ENCODE data around the gene CWH43.
"Not testable (repeated sequence)": the region's sequence is repeated elsewhere in the genome, so short reads cannot be mapped to it uniquely, and the experiment has no call there.

The CWH43 gene

GRCh38 chr4:48985976-48986653 lies at the start of gene CWH43:
CWH43 (plus strand) TSS chr4:48986275; CDS start chr4:48986430, 155 bp downstream.
- DNase-seq (ENCODE audit: extremely low spot score, insufficient read length, low read depth) = no peak
- no peak for FAIRE-seq

- FAIRE-seq (no peak), DNase-seq (ENCODE audit: extremely low spot score, insufficient read length, low read depth) (no peak)
Measured at GRCh38 chr4:48937033-48937432, 49.0 kb upstream of the CWH43 start.

GRCh38 chr4:48938831-48939230 lies 47.2 kb upstream of the CWH43 start:
- DNase-seq (ENCODE audit: extremely low spot score, insufficient read length, low read depth) (no peak), FAIRE-seq (no peak)

- FAIRE-seq (no peak), DNase-seq (ENCODE audit: extremely low spot score, insufficient read length, low read depth) (no peak)
Measured at GRCh38 chr4:48939785-48940184, 46.3 kb upstream of the CWH43 start.

GRCh38 chr4:48943387-48943786 lies 42.7 kb upstream of the CWH43 start:
- no peak for FAIRE-seq
- no peak for DNase-seq (ENCODE audit: extremely low spot score, insufficient read length, low read depth)

GRCh38 chr4:48944252-48944651 lies 41.8 kb upstream of the CWH43 start:
- no peak for FAIRE-seq
- no peak for DNase-seq (ENCODE audit: extremely low spot score, insufficient read length, low read depth)

- no peak for FAIRE-seq
- DNase-seq (ENCODE audit: extremely low spot score, insufficient read length, low read depth) = no peak
Measured at GRCh38 chr4:48944756-48945241, 41.3 kb upstream of the CWH43 start.

- no peak for FAIRE-seq
- DNase-seq (ENCODE audit: extremely low spot score, insufficient read length, low read depth) = no peak
Measured at GRCh38 chr4:48945981-48946380, 40.1 kb upstream of the CWH43 start.

GRCh38 chr4:48947731-48948130 lies 38.3 kb upstream of the CWH43 start:
- FAIRE-seq (no peak), DNase-seq (ENCODE audit: extremely low spot score, insufficient read length, low read depth) (no peak)

GRCh38 chr4:48949086-48949485 lies 37.0 kb upstream of the CWH43 start:
- FAIRE-seq = no peak

GRCh38 chr4:48949518-48950219 lies 36.4 kb upstream of the CWH43 start:
- no peak for FAIRE-seq
- no peak for DNase-seq (ENCODE audit: extremely low spot score, insufficient read length, low read depth)

More at GRCh38 chr4:48949086-48949485, 37.0 kb upstream of the CWH43 start:
- no peak for DNase-seq (ENCODE audit: extremely low spot score, insufficient read length, low read depth)

GRCh38 chr4:48954314-48954713 lies 31.8 kb upstream of the CWH43 start:
- FAIRE-seq (no peak), DNase-seq (ENCODE audit: extremely low spot score, insufficient read length, low read depth) (no peak)

- not testable (repeated sequence) for FAIRE-seq; DNase-seq (ENCODE audit: extremely low spot score, insufficient read length, low read depth)
Measured at GRCh38 chr4:48957366-48957765, 28.7 kb upstream of the CWH43 start.

GRCh38 chr4:48958582-48958981 lies 27.5 kb upstream of the CWH43 start:
- no peak for FAIRE-seq
- DNase-seq (ENCODE audit: extremely low spot score, insufficient read length, low read depth) = no peak

- no peak for FAIRE-seq
- DNase-seq (ENCODE audit: extremely low spot score, insufficient read length, low read depth) = no peak
Measured at GRCh38 chr4:48960988-48961635, 25.0 kb upstream of the CWH43 start.

- FAIRE-seq = no peak
- no peak for DNase-seq (ENCODE audit: extremely low spot score, insufficient read length, low read depth)
Measured at GRCh38 chr4:48962636-48963035, 23.4 kb upstream of the CWH43 start.

GRCh38 chr4:48963042-48963679 lies 22.9 kb upstream of the CWH43 start:
- DNase-seq (ENCODE audit: extremely low spot score, insufficient read length, low read depth) = peak; percentile 39
- peak; percentile 88 for FAIRE-seq

GRCh38 chr4:48967101-48967500 lies 19.0 kb upstream of the CWH43 start:
- DNase-seq (ENCODE audit: extremely low spot score, insufficient read length, low read depth) (no peak), FAIRE-seq (no peak)

GRCh38 chr4:48967631-48968030 lies 18.4 kb upstream of the CWH43 start:
- no peak for DNase-seq (ENCODE audit: extremely low spot score, insufficient read length, low read depth)
- FAIRE-seq = no peak

- no peak for FAIRE-seq
- DNase-seq (ENCODE audit: extremely low spot score, insufficient read length, low read depth) = no peak
Measured at GRCh38 chr4:48968814-48969213, 17.3 kb upstream of the CWH43 start.

All from GM18507 (cell line).